ENCODE data around the gene CNTD1. TPM values are rescaled to one million over a fixed set of nuclear protein-coding genes. Genes with fewer than 3 reads are reported as not detected.

CNTD1 gene
- total and polyA plus RNA-seq, 4 donors = 0.61 to 1.6 (median 0.78) TPM

- peak; percentile 82 to 93 (median 87) for DNase-seq
- no peaks in the 10 kb centered on the region for H3K27me3 ChIP-seq (ENCODE audit: control insufficient read depth in 3 of 3, insufficient read depth in 3 of 3, low read length in 2 of 3)
- H3K27ac ChIP-seq (ENCODE audit: low read depth in 1 of 2, low read length in 1 of 2) = peak within 1 kb of the TSS; percentile 80 to 89
- 2% methylated on average over 39 of the region's 39 CpGs for WGBS, 2 donors
- H3K4me3 ChIP-seq = peak within 1 kb of the TSS; percentile 93
- peaks cover 0 to 13% (median 4%) of the 10 kb centered on the region in 5 donors for H3K4me1 ChIP-seq (ENCODE audit: control insufficient read depth in 5 of 5, insufficient read depth in 5 of 5, low read length in 5 of 5)
- TF ChIP-seq CTCF (IDR thresholded peaks at IDR 0.05; ENCODE audit: control extremely low read depth, extremely low read depth) = no peak
- H3K9me3 ChIP-seq (ENCODE audit: control insufficient read depth in 4 of 4, insufficient read depth in 3 of 4, low read length in 3 of 4) = no peaks in the 10 kb centered on the region
- H3K36me3 ChIP-seq (ENCODE audit: control insufficient read depth in 4 of 4, insufficient read depth in 4 of 4, low read length in 4 of 4) = peaks cover 0 to 14% (median 10%) of the 10 kb centered on the region in 4 donors
- ATAC-seq (ENCODE audit: insufficient read depth, low FRiP score) = peak; percentile 94
- peak within 1 kb of the TSS; percentile 59 to 84 for H3K9ac ChIP-seq (ENCODE audit: insufficient read depth in 1 of 2, low read length in 2 of 2)
Measured at GRCh38 chr17:42773290-42774035, 25.2 kb upstream of the CNTD1 start, which contains the start of gene VPS25. VPS25 (plus strand) TSS chr17:42773449; CDS start chr17:42773476, 27 bp downstream.

GRCh38 chr17:42774066-42774745 lies 24.5 kb upstream of the CNTD1 start:
- no peak for ATAC-seq (ENCODE audit: insufficient read depth, low FRiP score)
- H3K9me3 ChIP-seq (ENCODE audit: control insufficient read depth in 4 of 4, insufficient read depth in 3 of 4, low read length in 3 of 4) = no peaks in the 10 kb centered on the region
- H3K36me3 ChIP-seq (ENCODE audit: control insufficient read depth in 4 of 4, insufficient read depth in 4 of 4, low read length in 4 of 4) = peaks cover 3 to 20% (median 15%) of the 10 kb centered on the region in 4 donors
- no peak for DNase-seq
- peak overlapping the region; percentile 59 to 84 for H3K9ac ChIP-seq (ENCODE audit: insufficient read depth in 1 of 2, low read length in 2 of 2)
- H3K4me3 ChIP-seq = peak overlapping the region; percentile 93
- no peak for TF ChIP-seq CTCF (IDR thresholded peaks at IDR 0.05; ENCODE audit: control extremely low read depth, extremely low read depth)
- peaks cover 0 to 13% (median 4%) of the 10 kb centered on the region in 5 donors for H3K4me1 ChIP-seq (ENCODE audit: control insufficient read depth in 5 of 5, insufficient read depth in 5 of 5, low read length in 5 of 5)
- 54 to 66% methylated on average over 3 of the region's 3 CpGs for WGBS, 2 donors
- H3K27me3 ChIP-seq (ENCODE audit: control insufficient read depth in 3 of 3, insufficient read depth in 3 of 3, low read length in 2 of 3) = peaks cover 0 to 3% (median 0%) of the 10 kb centered on the region in 3 donors
- H3K27ac ChIP-seq (ENCODE audit: low read depth in 1 of 2, low read length in 1 of 2) = peak overlapping the region in 1 of 2 donors; percentile 89

- H3K36me3 ChIP-seq (ENCODE audit: control insufficient read depth in 4 of 4, insufficient read depth in 4 of 4, low read length in 4 of 4) = peaks cover 3 to 21% (median 19%) of the 10 kb centered on the region in 4 donors
- TF ChIP-seq CTCF (IDR thresholded peaks at IDR 0.05; ENCODE audit: control extremely low read depth, extremely low read depth) = no peak
Measured at GRCh38 chr17:42775534-42776098, 23.0 kb upstream of the CNTD1 start.

More at GRCh38 chr17:42775534-42776098, 23.0 kb upstream of the CNTD1 start:
- no peak overlapping the region for H3K27ac ChIP-seq (ENCODE audit: low read depth in 1 of 2, low read length in 1 of 2)
- H3K9ac ChIP-seq (ENCODE audit: insufficient read depth in 1 of 2, low read length in 2 of 2) = no peak overlapping the region
- peaks cover 0 to 20% (median 4%) of the 10 kb centered on the region in 5 donors for H3K4me1 ChIP-seq (ENCODE audit: control insufficient read depth in 5 of 5, insufficient read depth in 5 of 5, low read length in 5 of 5)
- WGBS, 2 donors = 60 to 61% methylated on average over 3 of the region's 3 CpGs
- ATAC-seq (ENCODE audit: insufficient read depth, low FRiP score) = no peak
- peaks cover 0 to 3% (median 0%) of the 10 kb centered on the region in 3 donors for H3K27me3 ChIP-seq (ENCODE audit: control insufficient read depth in 3 of 3, insufficient read depth in 3 of 3, low read length in 2 of 3)
- H3K4me3 ChIP-seq = no peak overlapping the region
- no peaks in the 10 kb centered on the region for H3K9me3 ChIP-seq (ENCODE audit: control insufficient read depth in 4 of 4, insufficient read depth in 3 of 4, low read length in 3 of 4)
- DNase-seq = no peak
